ENCODE data around the gene CFAP58.

- no peak for TF ChIP-seq REST (IDR thresholded peaks at IDR 0.05; ENCODE audit: insufficient read depth in 1 of 2, low read depth in 2 of 2, low read length in 2 of 2)
- no peak for TF ChIP-seq TAF1 (IDR thresholded peaks at IDR 0.05; ENCODE audit: borderline replicate concordance, insufficient read depth, low read length)
- no peak for TF ChIP-seq POLR2AphosphoS5 (IDR thresholded peaks at IDR 0.05; ENCODE audit: low read depth, low read length)
- no peak for TF ChIP-seq SIN3A (IDR thresholded peaks at IDR 0.05; ENCODE audit: borderline replicate concordance, insufficient read depth, low read length)
Measured at GRCh38 chr10:104367904-104368303, 14.3 kb downstream of the CFAP58 start.
